Gastroesophageal sphincter (tissue), 3 donors: ENCODE measurements around the gene BCL11A.

ENCODE experiments used
- CTCF ChIP-seq, 4 experiments: fragments of 200-600 bp in 2 of 4; fragments of 450-650 bp in 2 of 4; sonication (generic) in 1 of 4; IDR thresholded peaks; one replicate each; pipeline ENCODE4 v1.5.1; 2017 to 2019; ENCODE audit warnings: antibody characterized with exemption in 4 of 4, mild to moderate bottlenecking in 2 of 4, moderate library complexity in 2 of 4
- EP300 ChIP-seq: sonication (generic); formaldehyde crosslinking; IDR thresholded peaks from one replicate; pipeline ENCODE4 v1.6.1; 2017; ENCODE audit warnings: antibody characterized with exemption, mild to moderate bottlenecking
- POLR2A ChIP-seq, 2 donors: fragments of 450-650 bp; IDR thresholded peaks; one replicate each; pipeline ENCODE4 v1.6.1; 2017; ENCODE audit warnings: antibody characterized with exemption in 2 of 2, mild to moderate bottlenecking in 2 of 2, moderate library complexity in 1 of 2
- POLR2AphosphoS5 ChIP-seq: sonication (generic); formaldehyde crosslinking; IDR thresholded peaks from one replicate; pipeline ENCODE4 v1.6.1; 2017; ENCODE audit warnings: antibody characterized with exemption

GRCh38 chr2:60433018-60433596 lies 120.3 kb downstream of the BCL11A start:
- TF ChIP-seq CTCF (IDR thresholded peaks at IDR 0.05) (no peak), POLR2A (IDR thresholded peaks at IDR 0.05) (no peak), POLR2AphosphoS5 (no peak), EP300 (no peak)
